PC-3 (cell line): ENCODE results near the gene IGFBP4.
"Not testable (repeated sequence)": the region's sequence is repeated elsewhere in the genome, so short reads cannot be mapped to it uniquely, and the experiment has no call there.

Experiments
- EZH2 ChIP-seq: fragments of 300-600 bp; sonication (generic); IDR thresholded peaks from one replicate; pipeline ENCODE4 v1.6.1; 2017; ENCODE audit warnings: antibody characterized with exemption, mild to moderate bottlenecking, low read length; ENCODE audit not compliant: unreplicated experiment
- EZH2phosphoT487 ChIP-seq: fragments of 300-600 bp; sonication (generic); IDR thresholded peaks from 2 replicates; pipeline ENCODE4 v1.6.1; 2018; ENCODE audit warnings: mild to moderate bottlenecking, antibody characterized with exemption, low read length, borderline replicate concordance
- TF ChIP-seq, protein P1 (sequence below): fragments of 300-600 bp; sonication (generic); conservative IDR thresholded peaks from 2 replicates; pipeline ENCODE4 v1.5.1; 2017; ENCODE audit warnings: antibody characterized with exemption, low read depth, mild to moderate bottlenecking, low read length

GRCh38 chr17:40409540-40409939 lies 33.7 kb upstream of the IGFBP4 start:
- TF ChIP-seq, protein P1, sequence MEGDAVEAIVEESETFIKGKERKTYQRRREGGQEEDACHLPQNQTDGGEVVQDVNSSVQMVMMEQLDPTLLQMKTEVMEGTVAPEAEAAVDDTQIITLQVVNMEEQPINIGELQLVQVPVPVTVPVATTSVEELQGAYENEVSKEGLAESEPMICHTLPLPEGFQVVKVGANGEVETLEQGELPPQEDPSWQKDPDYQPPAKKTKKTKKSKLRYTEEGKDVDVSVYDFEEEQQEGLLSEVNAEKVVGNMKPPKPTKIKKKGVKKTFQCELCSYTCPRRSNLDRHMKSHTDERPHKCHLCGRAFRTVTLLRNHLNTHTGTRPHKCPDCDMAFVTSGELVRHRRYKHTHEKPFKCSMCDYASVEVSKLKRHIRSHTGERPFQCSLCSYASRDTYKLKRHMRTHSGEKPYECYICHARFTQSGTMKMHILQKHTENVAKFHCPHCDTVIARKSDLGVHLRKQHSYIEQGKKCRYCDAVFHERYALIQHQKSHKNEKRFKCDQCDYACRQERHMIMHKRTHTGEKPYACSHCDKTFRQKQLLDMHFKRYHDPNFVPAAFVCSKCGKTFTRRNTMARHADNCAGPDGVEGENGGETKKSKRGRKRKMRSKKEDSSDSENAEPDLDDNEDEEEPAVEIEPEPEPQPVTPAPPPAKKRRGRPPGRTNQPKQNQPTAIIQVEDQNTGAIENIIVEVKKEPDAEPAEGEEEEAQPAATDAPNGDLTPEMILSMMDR = not testable (repeated sequence)
- not testable (repeated sequence) for TF ChIP-seq EZH2phosphoT487, EZH2
